ENCODE data around the gene USP36. TPM values are rescaled to one million over a fixed set of nuclear protein-coding genes. Genes with fewer than 3 reads are reported as not detected.
"Not testable (repeated sequence)": the region's sequence is repeated elsewhere in the genome, so short reads cannot be mapped to it uniquely, and the experiment has no call there.

Gene USP36
- total RNA-seq, 2 donors from 2014 or later: 82.2 to 88.1 TPM

- peak overlapping the region in 1 of 2 donors; percentile 3 for H3K27ac Mint-ChIP-seq
- no peaks in the 10 kb centered on the region for H3K9me3 Mint-ChIP-seq
- ATAC-seq (no peak), DNase-seq (ENCODE audit: low spot score in 2 of 2) (no peak)
- no peaks in the 10 kb centered on the region for H3K36me3 Mint-ChIP-seq
These were observed 35.5 kb upstream of the USP36 start for GRCh38 chr17:78876094-78876597.

DNA sequence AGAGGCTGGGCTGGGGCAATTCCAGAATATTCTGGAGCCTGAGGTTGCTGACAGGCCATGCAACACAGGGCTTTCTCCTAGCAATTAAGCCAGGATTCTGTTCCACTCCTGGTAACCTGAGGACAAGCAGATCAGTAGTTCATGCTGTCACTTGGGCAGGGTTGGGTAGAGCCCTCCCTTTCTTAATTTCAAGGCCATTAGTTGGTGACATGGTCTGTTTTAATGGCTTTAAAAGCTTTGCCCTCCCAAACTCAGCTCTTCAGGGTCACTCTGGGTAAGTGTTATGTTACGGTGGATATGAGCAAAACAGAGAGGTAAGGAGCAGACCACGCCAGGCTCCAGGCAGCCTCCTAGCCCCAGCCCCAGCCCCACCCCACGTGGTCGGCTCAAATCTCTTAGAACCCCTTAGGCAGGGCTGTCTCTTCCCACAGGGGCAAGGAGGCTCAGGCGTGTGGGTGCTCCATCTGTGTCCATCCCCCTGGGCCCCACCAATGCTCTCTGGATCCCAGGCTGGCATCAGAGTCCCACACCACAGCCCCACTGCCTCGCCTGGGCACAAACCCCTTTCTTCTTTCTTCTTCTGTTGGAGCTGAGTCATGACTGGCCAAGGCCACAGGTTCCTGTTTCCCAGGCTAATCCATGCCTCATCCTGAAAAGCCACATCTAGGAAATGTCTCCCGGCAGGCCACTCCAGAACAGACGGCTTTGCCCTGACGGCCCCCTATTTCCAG, 34.9 kb upstream of the USP36 start:
- H3K27ac Mint-ChIP-seq: peak overlapping the region in 1 of 2 donors; percentile 3
- DNase-seq (ENCODE audit: low spot score in 2 of 2) (no peak), ATAC-seq (no peak)
- no peaks in the 10 kb centered on the region for H3K9me3 Mint-ChIP-seq
- H3K36me3 Mint-ChIP-seq: no peaks in the 10 kb centered on the region

GRCh38 chr17:78873519-78874340, 33.1 kb upstream of the USP36 start:
- H3K27ac Mint-ChIP-seq: no peak overlapping the region
- H3K36me3 Mint-ChIP-seq: no peaks in the 10 kb centered on the region
- ATAC-seq: no peak
- no peak for DNase-seq (ENCODE audit: low spot score in 2 of 2)
- H3K9me3 Mint-ChIP-seq: no peaks in the 10 kb centered on the region

GRCh38 chr17:78872486-78872885, 31.9 kb upstream of the USP36 start:
- Mint-ChIP-seq H3K27ac (no peak overlapping the region), H3K9me3 (no peaks in the 10 kb centered on the region), H3K36me3 (no peaks in the 10 kb centered on the region)
- no peak for DNase-seq (ENCODE audit: low spot score in 2 of 2)
- no peak for ATAC-seq

DNA sequence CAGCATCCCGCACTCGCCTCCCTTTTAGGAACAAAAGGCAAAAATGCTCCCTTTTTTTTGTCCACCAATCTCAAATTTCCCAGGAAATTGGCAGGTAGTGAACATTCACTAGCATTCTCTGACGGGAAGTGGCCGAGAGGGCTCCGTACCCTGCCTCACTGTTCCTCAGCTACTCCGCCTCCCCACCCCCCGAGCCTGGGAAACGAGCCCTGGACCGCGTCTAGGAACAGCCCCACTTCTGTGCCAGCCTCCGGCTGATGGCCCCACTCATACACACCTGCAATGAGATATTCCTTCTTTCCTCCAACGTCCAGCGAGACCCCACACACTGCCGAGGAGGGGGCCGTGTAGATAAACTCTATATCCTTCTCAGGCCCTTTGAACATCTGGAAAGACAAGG, 30.0 kb upstream of the USP36 start:
- no peak for DNase-seq (ENCODE audit: low spot score in 2 of 2)
- no peak for ATAC-seq
- no peaks in the 10 kb centered on the region for H3K36me3 Mint-ChIP-seq
- no peak overlapping the region for H3K27ac Mint-ChIP-seq
- no peaks in the 10 kb centered on the region for H3K9me3 Mint-ChIP-seq

- ATAC-seq: no peak
- H3K9me3 Mint-ChIP-seq: no peaks in the 10 kb centered on the region
- no peak for DNase-seq (ENCODE audit: low spot score in 2 of 2)
- no peak overlapping the region for H3K27ac Mint-ChIP-seq
- H3K36me3 Mint-ChIP-seq: no peaks in the 10 kb centered on the region
These were observed 27.8 kb upstream of the USP36 start for GRCh38 chr17:78868391-78868790.

- not testable (repeated sequence) for H3K27ac Mint-ChIP-seq; DNase-seq (ENCODE audit: low spot score in 2 of 2); H3K9me3 Mint-ChIP-seq; ATAC-seq; H3K36me3 Mint-ChIP-seq
These were observed 26.4 kb upstream of the USP36 start for GRCh38 chr17:78867046-78867445.

DNA sequence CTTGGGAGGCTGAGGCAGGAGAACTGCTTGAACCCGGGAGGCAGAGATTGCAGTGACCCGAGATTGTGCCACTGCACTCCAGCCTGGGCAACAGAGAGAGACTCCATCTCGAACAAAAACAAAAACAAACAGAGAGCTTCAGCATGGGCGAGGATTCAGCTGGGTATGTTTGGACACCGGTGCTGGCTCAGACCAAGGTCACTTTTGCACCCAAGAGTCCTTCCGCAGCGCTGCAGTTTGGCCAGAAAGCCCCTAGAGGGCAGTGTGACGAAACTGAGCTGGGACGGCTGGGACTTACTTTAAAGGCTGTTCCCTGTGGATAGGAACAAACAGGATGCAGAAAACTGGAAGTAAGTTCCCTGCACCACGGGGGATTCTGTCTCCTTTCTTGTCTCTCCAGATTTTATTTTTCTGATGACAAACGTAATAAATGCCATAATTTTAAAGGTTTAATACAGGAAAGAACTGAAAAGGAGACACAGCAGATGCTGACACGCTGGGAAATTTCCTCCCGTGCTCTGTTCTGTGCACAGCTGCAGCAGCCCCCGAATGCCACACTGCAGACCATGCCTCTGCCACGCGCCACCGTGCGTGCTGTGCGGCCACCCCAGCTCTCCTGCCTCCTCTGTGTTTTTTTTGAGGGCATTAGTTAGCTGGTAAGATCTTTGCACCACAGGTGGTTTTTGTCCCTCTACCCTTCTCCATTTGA, 25.2 kb upstream of the USP36 start:
- H3K27ac Mint-ChIP-seq: no peak overlapping the region
- H3K36me3 Mint-ChIP-seq: no peaks in the 10 kb centered on the region
- no peaks in the 10 kb centered on the region for H3K9me3 Mint-ChIP-seq
- DNase-seq (ENCODE audit: low spot score in 2 of 2): peak; percentile 69 to 79
- peak; percentile 69 to 82 for ATAC-seq

- H3K36me3 Mint-ChIP-seq: no peaks in the 10 kb centered on the region
- DNase-seq (ENCODE audit: low spot score in 2 of 2): no peak
- no peaks in the 10 kb centered on the region for H3K9me3 Mint-ChIP-seq
- no peak overlapping the region for H3K27ac Mint-ChIP-seq
- ATAC-seq: no peak
These were observed 23.5 kb upstream of the USP36 start for GRCh38 chr17:78864117-78864516.

- DNase-seq (ENCODE audit: low spot score in 2 of 2) (no peak), ATAC-seq (no peak)
- no peak overlapping the region for H3K27ac Mint-ChIP-seq
- no peaks in the 10 kb centered on the region for H3K36me3 Mint-ChIP-seq
- H3K9me3 Mint-ChIP-seq: no peaks in the 10 kb centered on the region
These were observed 21.7 kb upstream of the USP36 start for GRCh38 chr17:78862073-78863023.

DNA sequence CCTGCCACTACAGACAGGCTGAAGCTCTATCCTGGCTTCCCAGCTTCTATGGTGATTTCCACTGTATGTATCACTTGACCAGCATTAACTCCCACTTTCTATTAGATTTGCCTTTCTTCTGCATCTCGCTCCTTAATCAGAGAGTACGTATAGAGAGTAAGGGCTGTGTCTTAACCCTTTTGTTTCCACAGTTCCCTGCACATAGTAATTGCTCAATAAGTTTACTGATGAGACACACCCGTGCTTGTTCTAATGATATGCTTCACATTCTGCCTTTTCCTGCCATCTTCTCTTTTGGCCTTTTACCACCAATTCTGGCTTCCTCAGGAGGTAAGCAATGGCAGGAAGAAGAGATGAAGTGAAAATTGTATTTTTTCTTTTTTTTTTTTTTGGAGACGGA, 20.6 kb upstream of the USP36 start:
- no peak for ATAC-seq
- Mint-ChIP-seq H3K27ac (no peak overlapping the region), H3K9me3 (no peaks in the 10 kb centered on the region), H3K36me3 (no peaks in the 10 kb centered on the region)
- DNase-seq (ENCODE audit: low spot score in 2 of 2): no peak

- Mint-ChIP-seq H3K36me3 (no peaks in the 10 kb centered on the region), H3K27ac (no peak overlapping the region), H3K9me3 (no peaks in the 10 kb centered on the region)
- DNase-seq (ENCODE audit: low spot score in 2 of 2) (no peak), ATAC-seq (no peak)
These were observed 18.4 kb upstream of the USP36 start for GRCh38 chr17:78859051-78859450.

GRCh38 chr17:78857266-78857665, 16.7 kb upstream of the USP36 start:
- ATAC-seq (no peak), DNase-seq (ENCODE audit: low spot score in 2 of 2) (no peak)
- Mint-ChIP-seq H3K36me3 (no peaks in the 10 kb centered on the region), H3K27ac (no peak overlapping the region), H3K9me3 (no peaks in the 10 kb centered on the region)

- no peak for ATAC-seq
- DNase-seq (ENCODE audit: low spot score in 2 of 2): no peak
- Mint-ChIP-seq H3K27ac (no peak overlapping the region), H3K9me3 (no peaks in the 10 kb centered on the region), H3K36me3 (no peaks in the 10 kb centered on the region)
These were observed 15.0 kb upstream of the USP36 start for GRCh38 chr17:78855561-78856165.

GRCh38 chr17:78854508-78854907, 13.9 kb upstream of the USP36 start:
- no peak overlapping the region for H3K27ac Mint-ChIP-seq
- H3K36me3 Mint-ChIP-seq: no peaks in the 10 kb centered on the region
- no peak for ATAC-seq
- H3K9me3 Mint-ChIP-seq: no peaks in the 10 kb centered on the region
- DNase-seq (ENCODE audit: low spot score in 2 of 2): no peak

GRCh38 chr17:78853926-78854394, 13.3 kb upstream of the USP36 start:
- Mint-ChIP-seq H3K27ac (no peak overlapping the region), H3K36me3 (no peaks in the 10 kb centered on the region), H3K9me3 (no peaks in the 10 kb centered on the region)
- no peak for DNase-seq (ENCODE audit: low spot score in 2 of 2)
- ATAC-seq: no peak

Data from activated naive CD4-positive, alpha-beta T cell treated with anti-CD3 and anti-CD28 coated beads, Interleukin-2, amount 50 U/mL, for 72 hours (primary cell).